Keratinocyte (primary cell): ENCODE results near the gene PLA2R1. TPM values are rescaled to one million over a fixed set of nuclear protein-coding genes. Genes with fewer than 3 reads are reported as not detected.
"Not testable (repeated sequence)": the region's sequence is repeated elsewhere in the genome, so short reads cannot be mapped to it uniquely, and the experiment has no call there.

Source experiments
- DNase-seq: peaks from one replicate; pipeline ENCODE4 v3.0.0-alpha.2; 2011; ENCODE audit warnings: low read depth, missing footprints, low spot score
- FAIRE-seq: peaks from 2 replicates; lab custom pipeline; 2011; peaks lifted over from hg19 to GRCh38; lab: Jason Lieb, UNC
- H2AFZ ChIP-seq: 2 replicates; pipeline ENCODE4 v1.6.0; 2012; ENCODE audit warnings: low read length, control low read depth, inconsistent platforms; ENCODE audit not compliant: control insufficient read depth
- H3K27ac ChIP-seq: 2 replicates; pipeline ENCODE4 v1.5.1; 2011; ENCODE audit warnings: low read length; ENCODE audit not compliant: control insufficient read depth, insufficient read depth
- H3K27me3 ChIP-seq: 3 replicates; pipeline ENCODE4 v1.6.0; 2011; ENCODE audit warnings: low read length; ENCODE audit not compliant: control insufficient read depth, insufficient read depth; ENCODE audit errors: extremely low read depth
- H3K36me3 ChIP-seq, 2 experiments: 2 replicates in 1 of 2; 3 replicates in 1 of 2; pipeline ENCODE4 v1.5.1; 2011; ENCODE audit warnings: low read length in 2 of 2, mild to moderate bottlenecking in 1 of 2; ENCODE audit not compliant: control insufficient read depth in 2 of 2, insufficient read depth in 2 of 2; ENCODE audit errors: extremely low read depth in 1 of 2
- H3K4me1 ChIP-seq: 3 replicates; pipeline ENCODE4 v1.5.1; 2011; ENCODE audit warnings: low read length; ENCODE audit not compliant: control insufficient read depth, insufficient read depth; ENCODE audit errors: extremely low read depth
- H3K4me2 ChIP-seq: 3 replicates; pipeline ENCODE4 v1.6.0; 2011; ENCODE audit warnings: low read depth, low read length; ENCODE audit not compliant: control insufficient read depth, insufficient read depth; ENCODE audit errors: extremely low read depth
- H3K4me3 ChIP-seq, 3 experiments: fragments of 200-600 bp in 1 of 3; sonication (generic) in 1 of 3; 2 replicates in 2 of 3; 3 replicates in 1 of 3; pipeline ENCODE4 v1.5.1; 2011 to 2016; ENCODE audit warnings: low read length in 3 of 3, mild to moderate bottlenecking in 3 of 3, control low read depth in 2 of 3, inconsistent platforms in 1 of 3, low read depth in 1 of 3, mixed read lengths in 1 of 3, mixed run types in 1 of 3, moderate library complexity in 1 of 3; ENCODE audit not compliant: control insufficient read depth in 2 of 3, insufficient read depth in 2 of 3; ENCODE audit errors: extremely low read depth in 1 of 3
- H3K79me2 ChIP-seq: 2 replicates; pipeline ENCODE4 v1.6.0; 2012; ENCODE audit warnings: low read length; ENCODE audit not compliant: control insufficient read depth, insufficient read depth
- H3K9ac ChIP-seq: 3 replicates; pipeline ENCODE4 v1.6.0; 2011; ENCODE audit warnings: low read length; ENCODE audit not compliant: control insufficient read depth, insufficient read depth; ENCODE audit errors: extremely low read depth
- H3K9me1 ChIP-seq: 3 replicates; pipeline ENCODE4 v1.6.0; 2011; ENCODE audit warnings: low read length; ENCODE audit not compliant: control insufficient read depth, insufficient read depth; ENCODE audit errors: extremely low read depth
- H3K9me3 ChIP-seq: 2 replicates; pipeline ENCODE4 v1.5.1; 2012; ENCODE audit warnings: low read depth, low read length; ENCODE audit not compliant: control insufficient read depth
- H4K20me1 ChIP-seq: 3 replicates; pipeline ENCODE4 v1.6.0; 2011; ENCODE audit warnings: low read length; ENCODE audit not compliant: control insufficient read depth, insufficient read depth; ENCODE audit errors: extremely low read depth
- CTCF ChIP-seq, 3 experiments: IDR thresholded peaks in 1 of 3; conservative IDR thresholded peaks in 1 of 3; optimal IDR thresholded peaks in 1 of 3; 2 replicates in 2 of 3; 3 replicates in 1 of 3; pipeline versions ENCODE3 to v1.5.1; 2011; ENCODE audit warnings: low read length in 3 of 3, mild to moderate bottlenecking in 3 of 3, moderate library complexity in 2 of 3, control low read depth in 1 of 3, inconsistent platforms in 1 of 3; ENCODE audit not compliant: insufficient read depth in 2 of 3; ENCODE audit errors: extremely low read depth in 1 of 3
- EZH2 ChIP-seq: IDR thresholded peaks from one replicate; pipeline ENCODE4 v1.6.1; 2012; ENCODE audit warnings: inconsistent platforms, mild to moderate bottlenecking, low read length, moderate library complexity
- dilution Hi-C: fragments of 300-500 bp; cut with MboI; formaldehyde crosslinking; loops from one replicate; pipeline ENCODE4 v1.7.0; 2020; ENCODE audit warnings: low sequenced_read_pairs; ENCODE audit not compliant: extremely low pct_ligation_motif_present
- polyA plus RNA-seq, 5 experiments: library from polyadenylated mRNA; depleted of rRNA in 3 of 5; stranded (reverse) in 3 of 5; stranded (forward) in 1 of 5; unstranded in 1 of 5; fragments of >200 nt; gene quantifications; 1 replicate in 1 of 5; 2 replicates in 3 of 5; 3 replicates in 1 of 5; pipeline versions ENCODE4 v1.2.1 to v1.2.3, GENCODE V29; 2011 to 2012; ENCODE audit warnings: missing spikeins in 2 of 5, low read depth in 1 of 5, low replicate concordance in 1 of 5

The PLA2R1 gene
- polyA plus RNA-seq, 1 donor (not counting 4 experiments of a cell fraction or from before 2014, with no cell fraction given), result 12.3 TPM

- no peaks in the 10 kb centered on the region for H3K9me1 ChIP-seq
- H3K4me3 ChIP-seq, result no peak overlapping the region
- FAIRE-seq (no peak), DNase-seq (no peak)
- TF ChIP-seq CTCF (optimal IDR thresholded peaks at IDR 0.05 in 1 of 3, IDR thresholded peaks at IDR 0.05 in 1 of 3, conservative IDR thresholded peaks at IDR 0.05 in 1 of 3; ENCODE audit: extremely low read depth in 1 of 3, insufficient read depth in 2 of 3, low read length in 3 of 3), result no peak
- TF ChIP-seq EZH2, result no peak
- dilution Hi-C loops, result no loop called here
- no peak overlapping the region for H3K4me2 ChIP-seq
- no peaks in the 10 kb centered on the region for H3K4me1 ChIP-seq
- H3K36me3 ChIP-seq, result peaks cover 8 to 14% of the 10 kb centered on the region in 2 experiments
- H3K27ac ChIP-seq, result no peak overlapping the region
- no peaks in the 10 kb centered on the region for H3K79me2 ChIP-seq
- H3K9me3 ChIP-seq, result no peaks in the 10 kb centered on the region
- H3K9ac ChIP-seq, result no peak overlapping the region
- no peak overlapping the region for H2AFZ ChIP-seq
- no peaks in the 10 kb centered on the region for H4K20me1 ChIP-seq
- H3K27me3 ChIP-seq, result no peaks in the 10 kb centered on the region
Observed at GRCh38 chr2:160041091-160041490, 21.3 kb downstream of the PLA2R1 start.

GRCh38 chr2:160039166-160039903 is 23.1 kb downstream of the PLA2R1 start:
- no peak overlapping the region for H2AFZ ChIP-seq
- H3K27me3 ChIP-seq, result no peaks in the 10 kb centered on the region
- H3K4me1 ChIP-seq, result no peaks in the 10 kb centered on the region
- no peak overlapping the region for H3K4me2 ChIP-seq
- peaks cover 0 to 11% of the 10 kb centered on the region in 2 experiments for H3K36me3 ChIP-seq
- dilution Hi-C loops, result no loop called here
- TF ChIP-seq CTCF (optimal IDR thresholded peaks at IDR 0.05 in 1 of 3, IDR thresholded peaks at IDR 0.05 in 1 of 3, conservative IDR thresholded peaks at IDR 0.05 in 1 of 3; ENCODE audit: extremely low read depth in 1 of 3, insufficient read depth in 2 of 3, low read length in 3 of 3), result no peak
- no peak for TF ChIP-seq EZH2
- H3K9ac ChIP-seq, result no peak overlapping the region
- H4K20me1 ChIP-seq, result no peaks in the 10 kb centered on the region
- no peak for DNase-seq
- no peaks in the 10 kb centered on the region for H3K9me1 ChIP-seq
- no peak overlapping the region for H3K4me3 ChIP-seq
- no peak for FAIRE-seq
- no peak overlapping the region for H3K27ac ChIP-seq
- no peaks in the 10 kb centered on the region for H3K9me3 ChIP-seq
- H3K79me2 ChIP-seq, result no peaks in the 10 kb centered on the region

- H3K9ac ChIP-seq, H3K79me2 ChIP-seq, DNase-seq, H2AFZ ChIP-seq, H3K27ac ChIP-seq, H3K4me1 ChIP-seq, FAIRE-seq, H3K27me3 ChIP-seq, H4K20me1 ChIP-seq, dilution Hi-C loops, H3K9me3 ChIP-seq, H3K4me2 ChIP-seq, H3K9me1 ChIP-seq, H3K4me3 ChIP-seq: not testable (repeated sequence)
- H3K36me3 ChIP-seq, result peaks cover 0 to 11% of the 10 kb centered on the region in 2 experiments
Observed at GRCh38 chr2:160038662-160039061, 23.8 kb downstream of the PLA2R1 start.
